ENCODE data around the gene MAP1LC3B2. TPM values are rescaled to one million over a fixed set of nuclear protein-coding genes. Genes with fewer than 3 reads are reported as not detected.

The MAP1LC3B2 gene
- total and polyA plus RNA-seq, 2 experiments from 2014 or later: 3.3 TPM; not detected in 1

GRCh38 chr12:116552773-116553373 is 6.3 kb upstream of the MAP1LC3B2 start:
- WGBS (ENCODE audit: low lambda C conversion rate, missing lambda C conversion rate): 95% methylated on average over 17 of the region's 17 CpGs
- Histone ChIP-seq H4K20me1 (ENCODE audit: insufficient read depth, poor library complexity, severe bottlenecking) (no peaks in the 10 kb centered on the region), H3K36me3 (replicated peaks; ENCODE audit: insufficient read depth, low read depth) (no peaks in the 10 kb centered on the region), H2AFZ (no peak overlapping the region), H3K27ac (no peak overlapping the region), H3K9me3 (ENCODE audit: low read depth) (no peaks in the 10 kb centered on the region), H3K4me3 (no peak overlapping the region), H3K27me3 (no peaks in the 10 kb centered on the region), H3K79me2 (no peaks in the 10 kb centered on the region), H3K9me2 (replicated peaks; ENCODE audit: insufficient read depth) (no peaks in the 10 kb centered on the region), H3K4me1 (ENCODE audit: insufficient read depth) (no peaks in the 10 kb centered on the region), H3K4me2 (no peak overlapping the region)
- TF ChIP-seq CTCF (IDR thresholded peaks at IDR 0.05; ENCODE audit: poor library complexity): no peak
- TF ChIP-seq EZH2phosphoT487 (IDR thresholded peaks at IDR 0.05; ENCODE audit: low read depth, severe bottlenecking, unreplicated experiment): no peak
- no peak for TF ChIP-seq EZH2 (IDR thresholded peaks at IDR 0.05; ENCODE audit: borderline replicate concordance)
- no peak for DNase-seq (ENCODE audit: low spot score)

- H3K4me2 ChIP-seq: no peak overlapping the region
- peaks cover 19% of the 10 kb centered on the region for H3K4me1 ChIP-seq (ENCODE audit: insufficient read depth)
- H3K27ac ChIP-seq: no peak overlapping the region
- TF ChIP-seq EZH2 (IDR thresholded peaks at IDR 0.05; ENCODE audit: borderline replicate concordance): no peak
- no peak for TF ChIP-seq EZH2phosphoT487 (IDR thresholded peaks at IDR 0.05; ENCODE audit: low read depth, severe bottlenecking, unreplicated experiment)
- TF ChIP-seq CTCF (IDR thresholded peaks at IDR 0.05; ENCODE audit: poor library complexity): no peak
- no peak overlapping the region for H2AFZ ChIP-seq
- no peak for DNase-seq (ENCODE audit: low spot score)
- no peak overlapping the region for H3K4me3 ChIP-seq
- H3K79me2 ChIP-seq: no peaks in the 10 kb centered on the region
- no peaks in the 10 kb centered on the region for H3K27me3 ChIP-seq
- no peaks in the 10 kb centered on the region for H3K36me3 ChIP-seq (replicated peaks; ENCODE audit: insufficient read depth, low read depth)
- H4K20me1 ChIP-seq (ENCODE audit: insufficient read depth, poor library complexity, severe bottlenecking): no peaks in the 10 kb centered on the region
- H3K9me2 ChIP-seq (replicated peaks; ENCODE audit: insufficient read depth): no peaks in the 10 kb centered on the region
- WGBS (ENCODE audit: low lambda C conversion rate, missing lambda C conversion rate): 93% methylated on average over 6 of the region's 6 CpGs
- H3K9me3 ChIP-seq (ENCODE audit: low read depth): no peaks in the 10 kb centered on the region
These were observed 2.7 kb upstream of the MAP1LC3B2 start for GRCh38 chr12:116556356-116556952.

GRCh38 chr12:116556964-116557698 is 2.0 kb upstream of the MAP1LC3B2 start:
- H2AFZ ChIP-seq: no peak overlapping the region
- TF ChIP-seq EZH2 (IDR thresholded peaks at IDR 0.05; ENCODE audit: borderline replicate concordance) (no peak), EZH2phosphoT487 (IDR thresholded peaks at IDR 0.05; ENCODE audit: low read depth, severe bottlenecking, unreplicated experiment) (no peak), CTCF (IDR thresholded peaks at IDR 0.05; ENCODE audit: poor library complexity) (no peak)
- WGBS (ENCODE audit: low lambda C conversion rate, missing lambda C conversion rate): 95% methylated on average over 4 of the region's 4 CpGs

More at GRCh38 chr12:116556964-116557698, 2.0 kb upstream of the MAP1LC3B2 start:
- Histone ChIP-seq H3K79me2 (no peaks in the 10 kb centered on the region), H3K36me3 (replicated peaks; ENCODE audit: insufficient read depth, low read depth) (no peaks in the 10 kb centered on the region), H3K9me2 (replicated peaks; ENCODE audit: insufficient read depth) (no peaks in the 10 kb centered on the region), H3K27ac (no peak overlapping the region), H3K4me2 (no peak overlapping the region), H3K9me3 (ENCODE audit: low read depth) (no peaks in the 10 kb centered on the region), H3K27me3 (no peaks in the 10 kb centered on the region), H3K4me1 (ENCODE audit: insufficient read depth) (peaks cover 19% of the 10 kb centered on the region), H4K20me1 (ENCODE audit: insufficient read depth, poor library complexity, severe bottlenecking) (no peaks in the 10 kb centered on the region), H3K4me3 (no peak overlapping the region)
- no peak for DNase-seq (ENCODE audit: low spot score)

Measured in hepatocyte (in vitro differentiated cells).